GM12801 (cell line): ENCODE measurements around the gene ANAPC16.

Experiments used
- TF ChIP-seq, protein P1 (sequence below): IDR thresholded peaks from one replicate; pipeline ENCODE4 v1.5.1; 2011; ENCODE audit warnings: control low read depth; ENCODE audit not compliant: insufficient read length; ENCODE audit errors: extremely low read depth

ANAPC16 gene

DNA sequence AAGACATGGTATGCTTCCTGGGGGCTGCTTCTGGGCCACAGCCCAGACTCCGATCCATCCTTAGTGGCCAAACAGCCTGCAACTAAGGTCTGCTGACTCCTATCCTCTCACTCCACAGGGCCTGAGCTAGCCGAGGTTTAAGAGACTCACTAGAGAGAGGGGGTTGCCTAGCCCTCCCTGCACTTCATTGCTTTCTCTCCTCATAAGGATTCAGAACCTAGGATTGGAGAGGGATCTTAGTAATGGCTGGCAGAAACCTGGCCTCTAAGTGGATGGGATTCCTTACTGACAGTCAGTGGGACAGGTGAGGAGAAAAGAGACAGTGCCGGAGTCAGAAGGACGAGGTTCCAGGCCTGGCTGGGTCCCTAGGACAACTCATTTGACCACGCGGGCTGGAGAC, 49.7 kb downstream of the ANAPC16 start:
- TF ChIP-seq, protein P1, sequence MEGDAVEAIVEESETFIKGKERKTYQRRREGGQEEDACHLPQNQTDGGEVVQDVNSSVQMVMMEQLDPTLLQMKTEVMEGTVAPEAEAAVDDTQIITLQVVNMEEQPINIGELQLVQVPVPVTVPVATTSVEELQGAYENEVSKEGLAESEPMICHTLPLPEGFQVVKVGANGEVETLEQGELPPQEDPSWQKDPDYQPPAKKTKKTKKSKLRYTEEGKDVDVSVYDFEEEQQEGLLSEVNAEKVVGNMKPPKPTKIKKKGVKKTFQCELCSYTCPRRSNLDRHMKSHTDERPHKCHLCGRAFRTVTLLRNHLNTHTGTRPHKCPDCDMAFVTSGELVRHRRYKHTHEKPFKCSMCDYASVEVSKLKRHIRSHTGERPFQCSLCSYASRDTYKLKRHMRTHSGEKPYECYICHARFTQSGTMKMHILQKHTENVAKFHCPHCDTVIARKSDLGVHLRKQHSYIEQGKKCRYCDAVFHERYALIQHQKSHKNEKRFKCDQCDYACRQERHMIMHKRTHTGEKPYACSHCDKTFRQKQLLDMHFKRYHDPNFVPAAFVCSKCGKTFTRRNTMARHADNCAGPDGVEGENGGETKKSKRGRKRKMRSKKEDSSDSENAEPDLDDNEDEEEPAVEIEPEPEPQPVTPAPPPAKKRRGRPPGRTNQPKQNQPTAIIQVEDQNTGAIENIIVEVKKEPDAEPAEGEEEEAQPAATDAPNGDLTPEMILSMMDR, result no peak

DNA sequence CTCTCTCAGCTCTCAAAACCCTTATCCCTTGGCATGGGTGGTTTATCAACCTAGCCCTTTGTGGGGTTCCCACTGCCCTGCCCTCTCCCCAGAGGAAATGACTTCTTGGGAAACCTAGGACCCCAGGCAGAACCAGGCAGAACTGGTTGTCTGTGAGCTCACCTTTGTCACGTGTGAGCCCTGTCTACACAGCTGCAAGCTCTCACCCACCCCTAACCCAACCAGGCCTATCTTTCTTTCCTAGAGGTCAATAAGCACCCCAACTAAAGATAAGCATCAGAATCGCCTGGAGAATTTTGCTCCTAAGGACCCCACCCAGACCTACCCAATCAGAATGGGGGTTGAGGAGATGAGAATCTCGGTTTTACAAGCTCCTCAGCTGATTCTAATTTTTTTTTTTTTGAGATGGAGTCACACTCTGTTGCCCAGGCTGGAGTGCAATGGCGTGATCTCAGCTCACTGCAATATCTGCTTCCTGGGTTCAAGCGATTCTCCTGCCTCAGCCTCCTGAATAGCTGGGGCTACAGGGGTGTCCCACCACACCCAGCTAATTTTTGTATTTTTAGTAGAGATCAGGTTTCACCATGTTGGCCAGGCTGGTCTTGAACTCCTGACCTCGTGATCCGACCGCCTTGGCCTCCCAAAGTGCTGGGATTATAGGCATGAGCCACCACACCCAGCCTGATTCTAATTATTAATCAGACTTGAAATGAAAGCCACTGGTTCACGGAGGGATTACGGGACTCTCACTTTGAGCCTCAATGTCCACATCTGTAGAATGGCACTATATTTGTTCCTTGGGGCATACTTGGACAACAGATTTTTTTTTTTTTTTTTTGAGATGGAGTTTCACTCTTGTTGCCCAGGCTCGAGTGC, 50.4 kb downstream of the ANAPC16 start:
- TF ChIP-seq, protein P1, result no peak

DNA sequence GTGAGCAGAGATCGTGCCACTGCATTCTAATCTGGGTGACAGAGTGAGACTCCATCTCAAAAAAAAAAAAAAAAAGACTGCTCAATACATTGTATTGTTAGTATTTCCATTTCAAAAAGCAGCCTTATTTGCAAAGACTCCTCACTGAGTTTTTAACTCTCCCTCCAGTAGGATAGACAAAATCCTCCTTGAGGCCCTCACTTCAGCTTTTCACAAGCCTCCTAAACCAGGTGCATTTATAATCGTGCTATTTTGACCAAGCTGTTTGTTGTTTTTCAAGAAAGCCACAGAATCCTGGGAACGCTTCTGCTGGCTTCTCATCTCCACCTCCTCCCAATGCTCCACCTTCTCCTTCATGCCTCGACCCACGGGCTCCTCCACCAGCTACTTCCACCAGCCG, 51.6 kb downstream of the ANAPC16 start:
- TF ChIP-seq, protein P1, result no peak

DNA sequence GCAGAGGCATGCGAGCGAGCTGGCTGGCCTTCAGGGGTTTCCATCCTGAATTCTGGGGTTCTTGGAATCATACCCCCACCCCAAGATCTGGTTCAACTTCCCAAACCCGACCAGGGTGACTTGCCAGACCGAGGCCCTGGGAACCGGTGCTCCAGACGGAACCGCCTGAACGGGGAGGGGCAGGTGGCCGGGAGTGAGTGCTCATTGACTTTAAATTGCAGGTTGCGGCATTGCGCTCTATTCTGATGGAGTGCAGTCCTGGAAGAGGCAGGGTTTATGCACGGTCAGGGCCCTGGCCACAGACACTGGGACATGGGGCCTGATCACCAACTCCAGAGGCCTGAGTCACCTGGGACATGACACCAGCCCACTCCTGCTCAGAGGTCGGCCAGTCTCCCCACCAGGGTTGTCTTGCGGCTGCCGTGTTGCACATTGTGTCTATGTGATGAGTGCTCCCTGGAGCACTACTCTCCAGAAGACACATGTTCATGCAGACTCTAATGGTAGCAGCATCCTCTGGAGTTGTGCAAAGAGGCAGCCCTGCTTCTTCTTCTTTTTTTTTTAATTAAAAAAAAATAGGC, 52.1 kb downstream of the ANAPC16 start:
- TF ChIP-seq, protein P1, result no peak

DNA sequence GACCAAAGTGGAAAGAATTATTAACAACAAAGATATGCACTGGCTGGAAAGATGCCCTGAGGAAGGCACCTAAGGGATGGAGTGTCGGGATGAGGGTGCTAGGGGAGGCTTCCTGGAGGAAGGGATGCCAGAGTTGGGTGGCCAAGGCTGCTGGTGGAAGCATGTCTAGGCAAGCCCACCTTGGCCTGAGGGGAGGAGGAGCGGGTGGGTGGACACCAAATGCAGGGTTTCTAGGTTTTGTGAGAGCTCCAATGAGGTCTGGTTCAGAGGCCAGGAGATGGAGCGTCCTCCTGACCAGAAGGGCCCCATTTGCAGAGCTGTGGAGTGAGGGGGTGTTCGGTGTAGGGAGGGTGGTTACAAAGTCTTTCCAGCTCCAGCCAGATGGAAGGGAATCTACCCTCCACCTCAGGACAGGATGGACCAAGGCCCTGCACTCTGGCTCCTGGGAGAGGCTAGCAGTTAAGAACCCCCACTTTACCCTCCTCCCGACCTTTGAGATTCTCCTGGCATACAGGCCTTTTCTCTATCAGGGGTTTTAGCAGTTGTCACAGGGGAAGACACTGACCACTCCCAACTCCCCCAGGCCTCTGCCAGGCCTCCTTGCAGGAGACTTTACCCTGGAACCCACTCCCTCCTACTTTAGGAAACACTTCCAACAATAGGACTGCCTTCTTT, 54.9 kb downstream of the ANAPC16 start:
- TF ChIP-seq, protein P1, result no peak

DNA sequence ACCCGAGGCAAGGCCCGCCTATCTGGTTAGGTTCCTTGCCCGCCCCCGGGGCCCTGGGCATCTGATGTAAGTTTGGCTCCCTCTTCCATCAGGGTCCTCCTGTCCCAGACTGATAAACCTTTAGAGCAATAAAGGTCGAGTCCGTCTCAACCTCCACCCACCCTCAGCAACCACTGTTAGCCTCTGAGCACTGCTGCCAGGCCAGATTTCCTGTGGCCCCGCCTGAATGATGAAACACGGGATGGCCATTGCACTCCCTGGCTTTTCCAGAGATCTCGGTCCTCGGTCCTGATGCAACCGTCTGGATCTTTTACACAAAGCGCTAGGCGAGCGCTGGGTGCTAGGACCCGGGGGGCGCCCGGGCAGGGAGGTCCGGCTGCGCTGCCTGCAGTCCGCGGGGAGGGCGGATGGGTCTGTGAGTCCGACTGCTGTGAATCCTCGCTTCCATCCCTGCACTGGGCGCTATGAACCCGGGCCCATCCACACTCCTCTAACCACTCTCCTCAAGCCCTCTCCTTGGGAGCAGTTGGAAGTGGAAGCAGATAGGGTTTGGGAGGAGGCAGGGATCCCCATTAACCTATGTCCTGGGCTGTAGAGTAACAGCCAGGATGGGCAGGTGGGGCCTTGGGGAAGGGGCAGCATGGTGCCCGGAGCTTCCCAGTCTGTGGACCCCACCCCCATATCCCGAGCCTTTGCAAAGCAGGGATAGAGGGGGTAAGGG, 57.0 kb downstream of the ANAPC16 start:
- TF ChIP-seq, protein P1, result no peak
